Keratinocyte (primary cell): ENCODE measurements around the gene SLC38A1. TPM values are rescaled to one million over a fixed set of nuclear protein-coding genes. Genes with fewer than 3 reads are reported as not detected.

Source experiments
- DNase-seq: peaks from one replicate; pipeline ENCODE4 v3.0.0-alpha.2; 2011; ENCODE audit warnings: low read depth, missing footprints, low spot score
- FAIRE-seq: peaks from 2 replicates; lab custom pipeline; 2011; peaks lifted over from hg19 to GRCh38; lab: Jason Lieb, UNC
- H2AFZ ChIP-seq: 2 replicates; pipeline ENCODE4 v1.6.0; 2012; ENCODE audit warnings: low read length, control low read depth, inconsistent platforms; ENCODE audit not compliant: control insufficient read depth
- H3K27ac ChIP-seq: 2 replicates; pipeline ENCODE4 v1.5.1; 2011; ENCODE audit warnings: low read length; ENCODE audit not compliant: control insufficient read depth, insufficient read depth
- H3K27me3 ChIP-seq: 3 replicates; pipeline ENCODE4 v1.6.0; 2011; ENCODE audit warnings: low read length; ENCODE audit not compliant: control insufficient read depth, insufficient read depth; ENCODE audit errors: extremely low read depth
- H3K36me3 ChIP-seq, 2 experiments: 2 replicates in 1 of 2; 3 replicates in 1 of 2; pipeline ENCODE4 v1.5.1; 2011; ENCODE audit warnings: low read length in 2 of 2, mild to moderate bottlenecking in 1 of 2; ENCODE audit not compliant: control insufficient read depth in 2 of 2, insufficient read depth in 2 of 2; ENCODE audit errors: extremely low read depth in 1 of 2
- H3K4me1 ChIP-seq: 3 replicates; pipeline ENCODE4 v1.5.1; 2011; ENCODE audit warnings: low read length; ENCODE audit not compliant: control insufficient read depth, insufficient read depth; ENCODE audit errors: extremely low read depth
- H3K4me2 ChIP-seq: 3 replicates; pipeline ENCODE4 v1.6.0; 2011; ENCODE audit warnings: low read depth, low read length; ENCODE audit not compliant: control insufficient read depth, insufficient read depth; ENCODE audit errors: extremely low read depth
- H3K4me3 ChIP-seq, 3 experiments: fragments of 200-600 bp in 1 of 3; sonication (generic) in 1 of 3; 2 replicates in 2 of 3; 3 replicates in 1 of 3; pipeline ENCODE4 v1.5.1; 2011 to 2016; ENCODE audit warnings: low read length in 3 of 3, mild to moderate bottlenecking in 3 of 3, control low read depth in 2 of 3, inconsistent platforms in 1 of 3, low read depth in 1 of 3, mixed read lengths in 1 of 3, mixed run types in 1 of 3, moderate library complexity in 1 of 3; ENCODE audit not compliant: control insufficient read depth in 2 of 3, insufficient read depth in 2 of 3; ENCODE audit errors: extremely low read depth in 1 of 3
- H3K79me2 ChIP-seq: 2 replicates; pipeline ENCODE4 v1.6.0; 2012; ENCODE audit warnings: low read length; ENCODE audit not compliant: control insufficient read depth, insufficient read depth
- H3K9ac ChIP-seq: 3 replicates; pipeline ENCODE4 v1.6.0; 2011; ENCODE audit warnings: low read length; ENCODE audit not compliant: control insufficient read depth, insufficient read depth; ENCODE audit errors: extremely low read depth
- H3K9me1 ChIP-seq: 3 replicates; pipeline ENCODE4 v1.6.0; 2011; ENCODE audit warnings: low read length; ENCODE audit not compliant: control insufficient read depth, insufficient read depth; ENCODE audit errors: extremely low read depth
- H3K9me3 ChIP-seq: 2 replicates; pipeline ENCODE4 v1.5.1; 2012; ENCODE audit warnings: low read depth, low read length; ENCODE audit not compliant: control insufficient read depth
- H4K20me1 ChIP-seq: 3 replicates; pipeline ENCODE4 v1.6.0; 2011; ENCODE audit warnings: low read length; ENCODE audit not compliant: control insufficient read depth, insufficient read depth; ENCODE audit errors: extremely low read depth
- EZH2 ChIP-seq: IDR thresholded peaks from one replicate; pipeline ENCODE4 v1.6.1; 2012; ENCODE audit warnings: inconsistent platforms, mild to moderate bottlenecking, low read length, moderate library complexity
- dilution Hi-C: fragments of 300-500 bp; cut with MboI; formaldehyde crosslinking; loops from one replicate; pipeline ENCODE4 v1.7.0; 2020; ENCODE audit warnings: low sequenced_read_pairs; ENCODE audit not compliant: extremely low pct_ligation_motif_present
- polyA plus RNA-seq, 5 experiments: library from polyadenylated mRNA; depleted of rRNA in 3 of 5; stranded (reverse) in 3 of 5; stranded (forward) in 1 of 5; unstranded in 1 of 5; fragments of >200 nt; gene quantifications; 1 replicate in 1 of 5; 2 replicates in 3 of 5; 3 replicates in 1 of 5; pipeline versions ENCODE4 v1.2.1 to v1.2.3, GENCODE V29; 2011 to 2012; ENCODE audit warnings: missing spikeins in 2 of 5, low read depth in 1 of 5, low replicate concordance in 1 of 5
- TF ChIP-seq, protein P1 (sequence below), 3 experiments: IDR thresholded peaks in 1 of 3; conservative IDR thresholded peaks in 1 of 3; optimal IDR thresholded peaks in 1 of 3; 2 replicates in 2 of 3; 3 replicates in 1 of 3; pipeline versions ENCODE3 to v1.5.1; 2011; ENCODE audit warnings: low read length in 3 of 3, mild to moderate bottlenecking in 3 of 3, moderate library complexity in 2 of 3, control low read depth in 1 of 3, inconsistent platforms in 1 of 3; ENCODE audit not compliant: insufficient read depth in 2 of 3; ENCODE audit errors: extremely low read depth in 1 of 3

SLC38A1 gene
- polyA plus RNA-seq, 1 donor (not counting 4 experiments of a cell fraction or from before 2014, with no cell fraction given): 134 TPM

DNA sequence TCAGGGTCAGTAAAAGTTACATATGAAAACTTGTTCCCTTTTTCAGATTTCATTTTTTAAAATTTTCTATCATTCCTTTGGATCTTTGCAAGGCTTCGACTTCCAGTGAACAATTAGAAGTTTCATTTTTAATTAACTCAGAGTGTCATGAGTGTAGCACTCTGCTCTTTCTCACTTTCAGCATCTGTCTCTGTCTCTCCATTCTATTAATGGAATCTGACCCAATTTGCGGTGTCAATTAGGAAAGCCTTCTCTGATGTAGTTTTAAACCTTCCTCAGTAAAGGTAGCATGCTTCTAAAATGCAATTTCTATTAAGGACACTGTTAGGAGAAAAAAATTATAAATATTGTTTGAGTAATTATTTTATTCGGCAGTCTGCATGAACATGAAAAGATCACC is 68.3 kb downstream of the SLC38A1 start:
- no peak overlapping the region for H3K4me3 ChIP-seq
- H3K27ac ChIP-seq: no peak overlapping the region
- H3K27me3 ChIP-seq: no peaks in the 10 kb centered on the region
- peaks cover 44 to 63% of the 10 kb centered on the region in 2 experiments for H3K36me3 ChIP-seq
- peaks cover under 1% of the 10 kb centered on the region for H3K9me3 ChIP-seq
- dilution Hi-C loops: no loop called here
- H3K9ac ChIP-seq: no peak overlapping the region
- no peak overlapping the region for H3K4me2 ChIP-seq
- no peak for FAIRE-seq
- H4K20me1 ChIP-seq: no peaks in the 10 kb centered on the region
- no peaks in the 10 kb centered on the region for H3K4me1 ChIP-seq
- H3K79me2 ChIP-seq: peaks cover 1% of the 10 kb centered on the region
- no peak for TF ChIP-seq EZH2
- TF ChIP-seq, protein P1, sequence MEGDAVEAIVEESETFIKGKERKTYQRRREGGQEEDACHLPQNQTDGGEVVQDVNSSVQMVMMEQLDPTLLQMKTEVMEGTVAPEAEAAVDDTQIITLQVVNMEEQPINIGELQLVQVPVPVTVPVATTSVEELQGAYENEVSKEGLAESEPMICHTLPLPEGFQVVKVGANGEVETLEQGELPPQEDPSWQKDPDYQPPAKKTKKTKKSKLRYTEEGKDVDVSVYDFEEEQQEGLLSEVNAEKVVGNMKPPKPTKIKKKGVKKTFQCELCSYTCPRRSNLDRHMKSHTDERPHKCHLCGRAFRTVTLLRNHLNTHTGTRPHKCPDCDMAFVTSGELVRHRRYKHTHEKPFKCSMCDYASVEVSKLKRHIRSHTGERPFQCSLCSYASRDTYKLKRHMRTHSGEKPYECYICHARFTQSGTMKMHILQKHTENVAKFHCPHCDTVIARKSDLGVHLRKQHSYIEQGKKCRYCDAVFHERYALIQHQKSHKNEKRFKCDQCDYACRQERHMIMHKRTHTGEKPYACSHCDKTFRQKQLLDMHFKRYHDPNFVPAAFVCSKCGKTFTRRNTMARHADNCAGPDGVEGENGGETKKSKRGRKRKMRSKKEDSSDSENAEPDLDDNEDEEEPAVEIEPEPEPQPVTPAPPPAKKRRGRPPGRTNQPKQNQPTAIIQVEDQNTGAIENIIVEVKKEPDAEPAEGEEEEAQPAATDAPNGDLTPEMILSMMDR (optimal IDR thresholded peaks at IDR 0.05 in 1 of 3, IDR thresholded peaks at IDR 0.05 in 1 of 3, conservative IDR thresholded peaks at IDR 0.05 in 1 of 3; ENCODE audit: extremely low read depth in 1 of 3, insufficient read depth in 2 of 3, low read length in 3 of 3): no peak
- H2AFZ ChIP-seq: no peak overlapping the region
- no peaks in the 10 kb centered on the region for H3K9me1 ChIP-seq
- no peak for DNase-seq

GRCh38 chr12:46198913-46199312 is 69.9 kb downstream of the SLC38A1 start:
- Histone ChIP-seq H3K4me1 (no peaks in the 10 kb centered on the region), H3K36me3 (peaks cover 43 to 56% of the 10 kb centered on the region in 2 experiments), H3K79me2 (peaks cover 1% of the 10 kb centered on the region), H4K20me1 (no peaks in the 10 kb centered on the region), H2AFZ (no peak overlapping the region), H3K27ac (no peak overlapping the region), H3K27me3 (no peaks in the 10 kb centered on the region), H3K9ac (no peak overlapping the region), H3K9me1 (no peaks in the 10 kb centered on the region), H3K9me3 (peaks cover 2% of the 10 kb centered on the region), H3K4me2 (no peak overlapping the region), H3K4me3 (no peak overlapping the region)
- FAIRE-seq (no peak), DNase-seq (no peak)
- TF ChIP-seq EZH2: no peak
- TF ChIP-seq, protein P1 (optimal IDR thresholded peaks at IDR 0.05 in 1 of 3, IDR thresholded peaks at IDR 0.05 in 1 of 3, conservative IDR thresholded peaks at IDR 0.05 in 1 of 3; ENCODE audit: extremely low read depth in 1 of 3, insufficient read depth in 2 of 3, low read length in 3 of 3): no peak
- dilution Hi-C loops: no loop called here
